Endometrium (tissue), 2 donors: ENCODE data around the gene TSHZ2.

Source experiments
- FAIRE-seq: peaks from 2 replicates; lab custom pipeline; 2012; peaks lifted over from hg19 to GRCh38; lab: Jason Lieb, UNC
- donor health status: control.
- donor health status: control.

Gene TSHZ2

GRCh38 chr20:53168491-53168890 is 196.3 kb downstream of the TSHZ2 start:
- FAIRE-seq = no peak

- FAIRE-seq = no peak
Measured at GRCh38 chr20:53170196-53170595, 198.0 kb downstream of the TSHZ2 start.

GRCh38 chr20:53171065-53171464 is 198.9 kb downstream of the TSHZ2 start:
- peak; percentile 99 for FAIRE-seq

GRCh38 chr20:53174454-53174853 is 202.3 kb downstream of the TSHZ2 start:
- FAIRE-seq = no peak

- no peak for FAIRE-seq
Measured at GRCh38 chr20:53175135-53175780, 203.1 kb downstream of the TSHZ2 start.

GRCh38 chr20:53176134-53176533 is 204.0 kb downstream of the TSHZ2 start:
- no peak for FAIRE-seq

GRCh38 chr20:53177687-53178086 is 205.5 kb downstream of the TSHZ2 start:
- no peak for FAIRE-seq

GRCh38 chr20:53179749-53180148 is 207.6 kb downstream of the TSHZ2 start:
- FAIRE-seq = no peak

- no peak for FAIRE-seq
Measured at GRCh38 chr20:53180928-53181362, 208.8 kb downstream of the TSHZ2 start.

- FAIRE-seq = no peak
Measured at GRCh38 chr20:53181866-53182376, 209.8 kb downstream of the TSHZ2 start.

GRCh38 chr20:53183181-53183580 is 211.0 kb downstream of the TSHZ2 start:
- FAIRE-seq = no peak

- FAIRE-seq = no peak
Measured at GRCh38 chr20:53186635-53187034, 214.5 kb downstream of the TSHZ2 start.

- peak; percentile 37 for FAIRE-seq
Measured at GRCh38 chr20:53187392-53188068, 215.4 kb downstream of the TSHZ2 start.

- no peak for FAIRE-seq
Measured at GRCh38 chr20:53190225-53190624, 218.1 kb downstream of the TSHZ2 start.

- FAIRE-seq = no peak
Measured at GRCh38 chr20:53191957-53192356, 219.8 kb downstream of the TSHZ2 start.

- FAIRE-seq = no peak
Measured at GRCh38 chr20:53194306-53195290, 222.4 kb downstream of the TSHZ2 start.

GRCh38 chr20:53195876-53196610 is 223.9 kb downstream of the TSHZ2 start:
- no peak for FAIRE-seq

- FAIRE-seq = no peak
Measured at GRCh38 chr20:53201588-53201987, 229.4 kb downstream of the TSHZ2 start.

- FAIRE-seq = no peak
Measured at GRCh38 chr20:53202777-53203176, 230.6 kb downstream of the TSHZ2 start.

- FAIRE-seq = no peak
Measured at GRCh38 chr20:53205046-53205445, 232.9 kb downstream of the TSHZ2 start.

- FAIRE-seq = no peak
Measured at GRCh38 chr20:53208110-53208832, 236.1 kb downstream of the TSHZ2 start.
